ENCODE measurements around the gene ITGAE.
"Not testable (repeated sequence)": the region's sequence is repeated elsewhere in the genome, so short reads cannot be mapped to it uniquely, and the experiment has no call there.

Gene ITGAE

GRCh38 chr17:3795390-3796102, 5.4 kb downstream of the ITGAE start:
- no peak for DNase-seq (ENCODE audit: low read depth in 2 of 2)

- DNase-seq (ENCODE audit: low read depth in 2 of 2), result no peak
Observed at GRCh38 chr17:3794557-3795389, 6.2 kb downstream of the ITGAE start.

GRCh38 chr17:3794152-3794551, 6.8 kb downstream of the ITGAE start:
- not testable (repeated sequence) for DNase-seq (ENCODE audit: low read depth in 2 of 2)

DNA sequence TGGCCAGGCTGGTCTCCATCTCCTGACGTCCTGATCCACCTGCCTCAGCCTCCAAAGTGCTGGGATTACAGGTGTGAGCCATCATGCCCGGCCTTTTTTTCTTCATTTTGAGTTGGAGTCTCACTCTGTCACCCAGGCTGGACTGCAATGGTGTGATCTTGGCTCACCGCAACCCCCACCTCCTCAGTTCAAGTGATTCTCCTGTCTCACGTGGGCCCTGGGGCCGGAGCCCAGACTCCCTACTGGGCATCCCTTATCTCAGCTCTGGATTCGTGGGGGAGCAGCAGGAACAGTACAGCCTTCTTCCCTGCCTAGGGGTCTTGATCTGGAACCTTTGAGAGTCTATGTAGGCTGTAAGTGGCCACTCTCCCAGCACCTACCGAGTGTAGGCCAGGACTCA, 7.7 kb downstream of the ITGAE start:
- not testable (repeated sequence) for DNase-seq (ENCODE audit: low read depth in 2 of 2)

- no peak for DNase-seq (ENCODE audit: low read depth in 2 of 2)
Observed at GRCh38 chr17:3792481-3792880, 8.5 kb downstream of the ITGAE start.

DNA sequence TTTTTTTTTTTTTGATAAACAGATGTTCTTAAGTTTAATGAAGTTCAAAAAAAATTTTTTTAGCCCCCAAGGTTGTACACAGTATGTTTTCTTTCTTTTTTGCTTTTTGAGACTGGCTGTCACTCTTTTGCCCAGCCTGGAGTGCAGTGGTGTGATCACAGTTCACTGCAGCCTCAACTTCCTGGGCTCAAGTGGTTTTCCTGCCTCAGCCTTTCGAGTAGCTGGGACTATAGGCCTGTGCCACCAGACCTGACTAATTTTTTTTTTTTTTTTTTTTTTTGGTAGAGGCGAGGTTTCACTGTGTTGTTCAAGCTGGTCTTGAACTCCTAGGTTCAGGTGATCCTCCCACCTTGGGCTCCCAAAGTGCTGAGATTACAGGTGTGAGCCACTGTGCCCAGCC, 12.8 kb downstream of the ITGAE start:
- no peak for DNase-seq (ENCODE audit: low read depth in 2 of 2)

GRCh38 chr17:3785323-3785722, 15.7 kb downstream of the ITGAE start:
- not testable (repeated sequence) for DNase-seq (ENCODE audit: low read depth in 2 of 2)

GRCh38 chr17:3782751-3783150, 18.2 kb downstream of the ITGAE start:
- no peak for DNase-seq (ENCODE audit: low read depth in 2 of 2)

DNA sequence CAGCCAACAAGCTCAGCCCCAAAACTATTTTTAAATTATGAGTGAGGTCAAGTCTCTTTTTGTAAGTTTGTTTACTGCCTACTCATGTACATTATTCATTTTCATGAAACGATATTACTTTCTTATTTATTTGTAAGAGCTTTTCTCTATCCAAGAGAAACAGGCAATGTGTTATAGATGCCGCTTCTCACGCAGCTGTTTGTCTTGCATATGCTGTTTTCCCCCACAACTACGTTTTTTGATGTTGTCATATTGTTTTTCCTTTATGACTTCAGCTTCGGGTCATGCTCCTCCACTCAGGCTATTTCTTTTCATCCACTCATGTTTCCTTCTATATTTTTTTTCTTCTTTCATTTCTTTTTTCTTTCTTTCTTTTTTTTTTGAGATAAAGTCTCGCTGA, 20.0 kb downstream of the ITGAE start:
- DNase-seq (ENCODE audit: low read depth in 2 of 2), result no peak

- no peak for DNase-seq (ENCODE audit: low read depth in 2 of 2)
Observed at GRCh38 chr17:3777366-3778120, 23.4 kb downstream of the ITGAE start.

- no peak for DNase-seq (ENCODE audit: low read depth in 2 of 2)
Observed at GRCh38 chr17:3773966-3774365, 27.0 kb downstream of the ITGAE start.

DNA sequence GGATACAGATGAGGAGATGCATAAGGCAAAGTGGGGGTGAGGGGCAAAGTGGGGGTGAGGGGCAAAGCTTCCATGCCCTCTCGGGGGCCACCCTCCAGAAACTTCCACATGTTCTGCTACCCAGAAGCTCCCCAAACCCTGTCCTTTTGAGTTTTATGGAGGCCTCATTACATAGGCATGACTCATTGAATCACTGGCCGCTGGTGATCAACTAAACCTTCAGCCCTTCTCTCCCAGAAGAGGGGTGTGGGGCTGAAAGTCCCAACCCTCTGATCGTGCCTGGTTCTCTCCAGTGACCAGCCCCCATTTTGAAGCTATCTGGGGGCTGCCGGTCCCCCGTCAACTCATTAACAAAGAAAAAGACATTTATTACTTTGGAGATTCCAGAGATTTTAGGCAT, 27.5 kb downstream of the ITGAE start:
- DNase-seq (ENCODE audit: low read depth in 2 of 2), result no peak

- no peak for DNase-seq (ENCODE audit: low read depth in 2 of 2)
Observed at GRCh38 chr17:3772764-3773163, 28.2 kb downstream of the ITGAE start.

DNA sequence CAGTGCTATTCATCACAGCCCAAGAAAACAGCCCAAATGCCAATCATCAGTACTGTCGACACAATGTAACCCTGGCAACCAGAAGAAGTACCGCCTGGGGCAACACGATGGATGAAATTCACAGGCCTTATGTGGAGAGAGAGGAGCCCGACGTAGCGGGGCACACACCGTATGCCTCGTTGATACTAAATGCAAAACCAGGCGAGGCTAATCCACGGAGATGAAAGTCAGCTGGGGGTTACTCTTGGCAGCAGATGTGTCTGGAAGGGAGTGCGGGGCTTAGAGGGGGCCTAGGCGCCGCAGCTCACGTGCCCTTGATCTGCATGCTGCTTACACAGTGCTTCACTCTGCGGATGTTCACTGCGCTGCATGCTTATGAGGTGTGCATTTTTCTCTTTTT, 29.8 kb downstream of the ITGAE start:
- no peak for DNase-seq (ENCODE audit: low read depth in 2 of 2)

DNA sequence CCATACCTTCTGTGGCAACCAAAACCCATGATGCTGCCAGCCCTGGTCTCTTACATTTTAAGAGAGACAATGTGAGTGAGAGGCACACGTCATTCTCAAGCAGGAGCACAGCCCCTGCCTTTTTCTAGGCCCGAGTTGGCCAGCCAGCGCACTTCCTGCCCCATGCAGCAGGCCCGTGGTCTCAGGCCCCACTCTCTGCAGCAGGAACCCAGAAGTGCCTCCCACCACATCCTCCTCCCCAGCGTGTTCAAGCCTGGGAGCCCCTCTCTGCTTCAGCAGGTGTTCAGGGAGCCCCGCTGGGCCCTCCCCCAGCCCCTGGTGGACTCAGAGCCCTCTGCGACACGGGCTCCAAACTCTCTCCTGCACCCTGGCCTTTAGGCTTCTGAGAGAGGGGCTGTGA, 30.5 kb downstream of the ITGAE start:
- no peak for DNase-seq (ENCODE audit: low read depth in 2 of 2)

GRCh38 chr17:3768769-3769168, 32.2 kb downstream of the ITGAE start:
- no peak for DNase-seq (ENCODE audit: low read depth in 2 of 2)

- DNase-seq (ENCODE audit: low read depth in 2 of 2), result no peak
Observed at GRCh38 chr17:3768341-3768740, 32.6 kb downstream of the ITGAE start.

DNA sequence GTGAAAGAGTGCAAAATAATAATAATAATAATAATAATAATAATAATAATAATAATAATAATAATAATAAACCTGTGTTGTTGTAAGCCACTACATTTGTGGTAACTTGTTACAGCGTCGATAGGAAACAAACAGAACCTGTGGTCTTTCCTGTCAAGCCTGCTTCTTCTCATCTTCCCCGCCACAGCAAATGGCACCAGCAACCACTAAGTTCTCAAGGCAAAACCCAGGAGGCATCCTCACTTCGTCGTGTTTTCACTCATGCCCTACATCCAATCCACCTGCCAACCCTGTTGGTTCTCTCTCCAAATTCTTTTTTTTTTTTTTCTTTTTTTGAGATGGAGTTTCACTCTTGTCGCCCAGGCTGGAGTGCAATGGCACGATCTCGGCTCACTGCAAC, 34.2 kb downstream of the ITGAE start:
- DNase-seq (ENCODE audit: low read depth in 2 of 2), result no peak

- DNase-seq (ENCODE audit: low read depth in 2 of 2), result no peak
Observed at GRCh38 chr17:3765981-3766380, 35.0 kb downstream of the ITGAE start.

GRCh38 chr17:3763777-3764170, 37.2 kb downstream of the ITGAE start:
- no peak for DNase-seq (ENCODE audit: low read depth in 2 of 2)

DNA sequence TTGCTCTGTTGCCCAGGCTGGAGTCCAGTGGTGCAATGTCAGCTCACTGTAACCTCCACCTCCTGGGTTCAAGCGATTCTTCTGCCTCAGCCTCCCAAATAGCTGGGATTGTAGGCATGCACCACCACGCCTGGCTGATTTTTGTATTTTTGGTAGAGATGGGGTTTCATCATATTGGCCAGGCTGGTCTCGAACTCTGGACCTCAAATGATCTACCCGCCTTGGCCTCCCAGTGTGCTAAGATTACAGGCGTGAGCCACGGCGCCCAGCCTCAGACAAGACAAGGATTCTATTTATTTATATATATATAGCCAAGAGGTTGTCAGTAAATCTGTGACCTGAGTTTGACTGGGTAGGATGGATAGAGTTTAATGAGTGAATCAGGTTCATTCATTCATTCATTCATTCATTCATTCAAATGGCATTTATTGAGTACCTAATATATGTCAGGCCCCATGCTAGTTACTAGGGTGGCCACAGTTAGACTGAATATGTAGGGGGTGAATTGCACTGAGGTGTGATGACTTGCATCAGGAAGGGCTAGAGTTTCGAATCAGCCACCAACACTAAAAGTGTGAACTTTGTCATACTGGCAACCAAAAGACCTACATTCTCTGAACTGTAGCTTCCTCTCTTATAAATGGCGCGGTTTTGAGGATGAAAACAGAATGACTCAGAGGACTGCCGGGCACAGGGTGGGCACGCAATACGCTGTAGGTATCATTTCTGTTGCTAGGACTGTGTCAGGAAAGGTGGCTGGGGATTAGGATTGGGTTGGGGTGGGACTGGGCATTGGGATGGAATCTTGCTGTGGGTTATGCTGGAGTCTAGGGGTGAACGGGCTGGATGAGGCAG, 37.8 kb downstream of the ITGAE start:
- DNase-seq (ENCODE audit: low read depth in 2 of 2), result no peak
